Peyer's patch (tissue), 4 donors: Measurements from ENCODE around the gene DBNDD1.

Source experiments
- POLR2A ChIP-seq, 2 donors: fragments of 450-650 bp; IDR thresholded peaks; one replicate each; pipeline ENCODE4 v1.5.1; 2017; ENCODE audit warnings: antibody characterized with exemption in 2 of 2, mild to moderate bottlenecking in 2 of 2, moderate library complexity in 2 of 2
- TF ChIP-seq, protein P1 (sequence below), 6 experiments: fragments of 450-650 bp in 4 of 6; fragments of 200-600 bp in 2 of 6; sonication (generic) in 1 of 6; IDR thresholded peaks; one replicate each; pipeline ENCODE4 v1.5.1; 2017 to 2019; ENCODE audit warnings: antibody characterized with exemption in 6 of 6, mild to moderate bottlenecking in 3 of 6, moderate library complexity in 1 of 6

- TF ChIP-seq POLR2A (IDR thresholded peaks at IDR 0.05) = no peak
- TF ChIP-seq, protein P1, sequence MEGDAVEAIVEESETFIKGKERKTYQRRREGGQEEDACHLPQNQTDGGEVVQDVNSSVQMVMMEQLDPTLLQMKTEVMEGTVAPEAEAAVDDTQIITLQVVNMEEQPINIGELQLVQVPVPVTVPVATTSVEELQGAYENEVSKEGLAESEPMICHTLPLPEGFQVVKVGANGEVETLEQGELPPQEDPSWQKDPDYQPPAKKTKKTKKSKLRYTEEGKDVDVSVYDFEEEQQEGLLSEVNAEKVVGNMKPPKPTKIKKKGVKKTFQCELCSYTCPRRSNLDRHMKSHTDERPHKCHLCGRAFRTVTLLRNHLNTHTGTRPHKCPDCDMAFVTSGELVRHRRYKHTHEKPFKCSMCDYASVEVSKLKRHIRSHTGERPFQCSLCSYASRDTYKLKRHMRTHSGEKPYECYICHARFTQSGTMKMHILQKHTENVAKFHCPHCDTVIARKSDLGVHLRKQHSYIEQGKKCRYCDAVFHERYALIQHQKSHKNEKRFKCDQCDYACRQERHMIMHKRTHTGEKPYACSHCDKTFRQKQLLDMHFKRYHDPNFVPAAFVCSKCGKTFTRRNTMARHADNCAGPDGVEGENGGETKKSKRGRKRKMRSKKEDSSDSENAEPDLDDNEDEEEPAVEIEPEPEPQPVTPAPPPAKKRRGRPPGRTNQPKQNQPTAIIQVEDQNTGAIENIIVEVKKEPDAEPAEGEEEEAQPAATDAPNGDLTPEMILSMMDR (IDR thresholded peaks at IDR 0.05) = no peak
These were observed 44.4 kb downstream of the DBNDD1 start for GRCh38 chr16:89974870-89975269.
